Adrenal gland (tissue), 5 donors: ENCODE measurements around the gene DDX47.

ENCODE experiments used
- CTCF ChIP-seq, 6 experiments: fragments of 450-650 bp in 4 of 6; fragments of 200-600 bp in 2 of 6; sonication (generic) in 1 of 6; IDR thresholded peaks; 1 replicate in 5 of 6; 2 replicates in 1 of 6; pipeline versions ENCODE4 v1.5.1 to v1.8.0; 2016 to 2021; ENCODE audit warnings: antibody characterized with exemption in 6 of 6, mild to moderate bottlenecking in 2 of 6, moderate library complexity in 1 of 6
- POLR2A ChIP-seq, 2 donors: fragments of 450-650 bp; IDR thresholded peaks; one replicate each; pipeline ENCODE4 v1.6.1; 2017; ENCODE audit warnings: antibody characterized with exemption in 2 of 2, mild to moderate bottlenecking in 2 of 2, moderate library complexity in 1 of 2
- donor health status: DM: no; HTN: no; CAD: no.

- TF ChIP-seq CTCF (IDR thresholded peaks at IDR 0.05) (no peak), POLR2A (IDR thresholded peaks at IDR 0.05) (no peak)
These were observed 27.4 kb downstream of the DDX47 start for GRCh38 chr12:12840580-12840899.
